ENCODE data around the gene DNASE1L3. TPM values are rescaled to one million over a fixed set of nuclear protein-coding genes. Genes with fewer than 3 reads are reported as not detected.
A peak's percentile ranks its signal among the peaks of the same experiment; 100 is the strongest.

DNASE1L3 gene
- total and polyA plus RNA-seq, 2 of the 13 experiments (the other 11 are each of a cell fraction or from before 2014, with no cell fraction given) = 0.86 to 1.7 TPM

- TF ChIP-seq THRA (CRISPR knock-in tag; IDR thresholded peaks at IDR 0.05; ENCODE audit: borderline replicate concordance) (peak; percentile 44; the same call in 1 of the 2 replicates), MXI1 (IDR thresholded peaks at IDR 0.05; ENCODE audit: borderline replicate concordance, low read depth, low read length) (no peak), TP53 (CRISPR knock-in tag; conservative IDR thresholded peaks at IDR 0.05) (no peak), ZHX1 (CRISPR knock-in tag; IDR thresholded peaks at IDR 0.05; ENCODE audit: low read depth) (0 out of 2 replicates have a peak, but pooled peaks have one; percentile 34), ZMYM4 (CRISPR knock-in tag; IDR thresholded peaks at IDR 0.05) (peak; percentile 34; the same call in 1 of the 2 replicates), ARNTL (CRISPR knock-in tag; IDR thresholded peaks at IDR 0.05) (0 out of 2 replicates have a peak, but pooled peaks have one; percentile 21), TCF12 (IDR thresholded peaks at IDR 0.05) (no peak), TCF12 (CRISPR knock-in tag; IDR thresholded peaks at IDR 0.05) (no peak), TFDP2 (CRISPR knock-in tag; IDR thresholded peaks at IDR 0.05) (0 out of 2 replicates have a peak, but pooled peaks have one; percentile 13), ELF1 (CRISPR knock-in tag; IDR thresholded peaks at IDR 0.05) (no peak), ZSCAN29 (CRISPR knock-in tag; conservative IDR thresholded peaks at IDR 0.05) (peak; percentile 63; the same call in 1 of the 2 replicates), ZBTB37 (CRISPR knock-in tag; IDR thresholded peaks at IDR 0.05) (no peak), FOXC1 (CRISPR knock-in tag; IDR thresholded peaks at IDR 0.05; ENCODE audit: borderline replicate concordance) (no peak), PREB (CRISPR knock-in tag; IDR thresholded peaks at IDR 0.05) (no peak), ZNF276 (CRISPR knock-in tag; IDR thresholded peaks at IDR 0.05; ENCODE audit: low read depth) (no peak), CAMTA2 (CRISPR knock-in tag; IDR thresholded peaks at IDR 0.05; ENCODE audit: borderline replicate concordance) (no peak), HNRNPH1 (optimal IDR thresholded peaks at IDR 0.05; ENCODE audit: low read depth, low read length) (no peak), MED13 (CRISPR knock-in tag; IDR thresholded peaks at IDR 0.05) (no peak), BRD4 (CRISPR knock-in tag; IDR thresholded peaks at IDR 0.05) (no peak)
Measured at GRCh38 chr3:58249358-58250092, 38.8 kb upstream of the DNASE1L3 start (continued).
